Adrenal gland (tissue), 5 donors: ENCODE results near the gene ARHGEF10L.

ENCODE experiments used
- POLR2A ChIP-seq, 2 donors: fragments of 450-650 bp; IDR thresholded peaks; one replicate each; pipeline ENCODE4 v1.6.1; 2017; ENCODE audit warnings: antibody characterized with exemption in 2 of 2, mild to moderate bottlenecking in 2 of 2, moderate library complexity in 1 of 2
- TF ChIP-seq, protein P1 (sequence below), 6 experiments: fragments of 450-650 bp in 4 of 6; fragments of 200-600 bp in 2 of 6; sonication (generic) in 1 of 6; IDR thresholded peaks; 1 replicate in 5 of 6; 2 replicates in 1 of 6; pipeline versions ENCODE4 v1.5.1 to v1.8.0; 2016 to 2021; ENCODE audit warnings: antibody characterized with exemption in 6 of 6, mild to moderate bottlenecking in 2 of 6, moderate library complexity in 1 of 6
- donor health status: DM: no; HTN: no; CAD: no.

DNA sequence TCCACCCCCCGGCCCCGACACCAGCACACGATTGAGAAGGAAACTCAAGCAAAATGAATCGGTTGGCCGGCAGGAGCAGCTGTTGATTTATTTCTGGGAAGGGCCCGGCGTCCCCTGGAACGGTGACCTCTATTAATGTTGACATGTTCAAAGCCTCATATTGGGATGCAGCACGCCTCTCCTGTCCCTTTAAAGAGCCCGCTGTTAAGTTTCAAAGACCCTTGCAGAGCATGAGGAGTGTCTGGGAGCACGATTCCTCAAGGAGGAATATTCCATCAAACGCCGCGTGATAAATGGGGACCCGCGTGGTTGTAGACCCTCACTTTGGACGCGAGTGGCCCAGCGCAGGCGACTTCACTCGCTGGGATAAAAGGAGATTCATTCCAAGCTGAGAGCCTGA, 194.2 kb downstream of the ARHGEF10L start:
- TF ChIP-seq, protein P1, sequence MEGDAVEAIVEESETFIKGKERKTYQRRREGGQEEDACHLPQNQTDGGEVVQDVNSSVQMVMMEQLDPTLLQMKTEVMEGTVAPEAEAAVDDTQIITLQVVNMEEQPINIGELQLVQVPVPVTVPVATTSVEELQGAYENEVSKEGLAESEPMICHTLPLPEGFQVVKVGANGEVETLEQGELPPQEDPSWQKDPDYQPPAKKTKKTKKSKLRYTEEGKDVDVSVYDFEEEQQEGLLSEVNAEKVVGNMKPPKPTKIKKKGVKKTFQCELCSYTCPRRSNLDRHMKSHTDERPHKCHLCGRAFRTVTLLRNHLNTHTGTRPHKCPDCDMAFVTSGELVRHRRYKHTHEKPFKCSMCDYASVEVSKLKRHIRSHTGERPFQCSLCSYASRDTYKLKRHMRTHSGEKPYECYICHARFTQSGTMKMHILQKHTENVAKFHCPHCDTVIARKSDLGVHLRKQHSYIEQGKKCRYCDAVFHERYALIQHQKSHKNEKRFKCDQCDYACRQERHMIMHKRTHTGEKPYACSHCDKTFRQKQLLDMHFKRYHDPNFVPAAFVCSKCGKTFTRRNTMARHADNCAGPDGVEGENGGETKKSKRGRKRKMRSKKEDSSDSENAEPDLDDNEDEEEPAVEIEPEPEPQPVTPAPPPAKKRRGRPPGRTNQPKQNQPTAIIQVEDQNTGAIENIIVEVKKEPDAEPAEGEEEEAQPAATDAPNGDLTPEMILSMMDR (IDR thresholded peaks at IDR 0.05): no peak
- no peak for TF ChIP-seq POLR2A (IDR thresholded peaks at IDR 0.05)
